Endothelial cell of umbilical vein (primary cell): Measurements from ENCODE around the gene NQO2.
"Not testable (repeated sequence)": the region's sequence is repeated elsewhere in the genome, so short reads cannot be mapped to it uniquely, and the experiment has no call there.

Experiments
- CTCF ChIP-seq, 2 donors: IDR thresholded peaks; 1 replicate in 1 of 2; 2 replicates in 1 of 2; pipeline ENCODE4 v1.5.1; 2011; ENCODE audit warnings: low read length in 2 of 2, mild to moderate bottlenecking in 2 of 2, moderate library complexity in 2 of 2, control low read depth in 1 of 2, inconsistent platforms in 1 of 2, low read depth in 1 of 2; ENCODE audit not compliant: insufficient read depth in 1 of 2; ENCODE audit errors: extremely low read depth in 1 of 2
- EZH2 ChIP-seq: IDR thresholded peaks from 2 replicates; pipeline ENCODE4 v1.6.1; 2012; ENCODE audit warnings: borderline replicate concordance, low read depth, mild to moderate bottlenecking, moderate library complexity, low read length, inconsistent platforms; ENCODE audit not compliant: severe bottlenecking
- FOS ChIP-seq: IDR thresholded peaks from 2 replicates; pipeline ENCODE4 v1.6.1; 2011; ENCODE audit warnings: mild to moderate bottlenecking, low read length, moderate library complexity, borderline replicate concordance; ENCODE audit not compliant: insufficient read depth
- JUN ChIP-seq: IDR thresholded peaks from 2 replicates; pipeline ENCODE4 v1.6.1; 2011; ENCODE audit warnings: borderline replicate concordance, low read depth; ENCODE audit not compliant: insufficient read length, insufficient read depth
- MAX ChIP-seq: IDR thresholded peaks from 2 replicates; pipeline ENCODE4 v1.6.1; 2011; ENCODE audit not compliant: insufficient read depth, insufficient read length
- POLR2A ChIP-seq: IDR thresholded peaks from 2 replicates; pipeline ENCODE4 v1.6.1; 2012; ENCODE audit warnings: low read depth, mild to moderate bottlenecking, control low read depth, low read length
- POLR2AphosphoS5 ChIP-seq: IDR thresholded peaks from 2 replicates; pipeline ENCODE4 v1.6.1; 2012; ENCODE audit warnings: low read depth, mild to moderate bottlenecking, control low read depth, low read length, moderate library complexity; ENCODE audit not compliant: insufficient read depth

GRCh38 chr6:3003226-3003625 is 3.5 kb downstream of the NQO2 start:
- not testable (repeated sequence) for TF ChIP-seq POLR2A; POLR2AphosphoS5; EZH2; CTCF (IDR thresholded peaks at IDR 0.05; ENCODE audit: extremely low read depth in 1 of 2, insufficient read depth in 1 of 2, low read depth in 1 of 2, low read length in 2 of 2); JUN; FOS; MAX
